ENCODE results near the gene COIL. TPM values are rescaled to one million over a fixed set of nuclear protein-coding genes. Genes with fewer than 3 reads are reported as not detected.

The COIL gene, protein sequence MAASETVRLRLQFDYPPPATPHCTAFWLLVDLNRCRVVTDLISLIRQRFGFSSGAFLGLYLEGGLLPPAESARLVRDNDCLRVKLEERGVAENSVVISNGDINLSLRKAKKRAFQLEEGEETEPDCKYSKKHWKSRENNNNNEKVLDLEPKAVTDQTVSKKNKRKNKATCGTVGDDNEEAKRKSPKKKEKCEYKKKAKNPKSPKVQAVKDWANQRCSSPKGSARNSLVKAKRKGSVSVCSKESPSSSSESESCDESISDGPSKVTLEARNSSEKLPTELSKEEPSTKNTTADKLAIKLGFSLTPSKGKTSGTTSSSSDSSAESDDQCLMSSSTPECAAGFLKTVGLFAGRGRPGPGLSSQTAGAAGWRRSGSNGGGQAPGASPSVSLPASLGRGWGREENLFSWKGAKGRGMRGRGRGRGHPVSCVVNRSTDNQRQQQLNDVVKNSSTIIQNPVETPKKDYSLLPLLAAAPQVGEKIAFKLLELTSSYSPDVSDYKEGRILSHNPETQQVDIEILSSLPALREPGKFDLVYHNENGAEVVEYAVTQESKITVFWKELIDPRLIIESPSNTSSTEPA
- 11.2 and 11.9 TPM in 2 replicates for total RNA-seq

DNA sequence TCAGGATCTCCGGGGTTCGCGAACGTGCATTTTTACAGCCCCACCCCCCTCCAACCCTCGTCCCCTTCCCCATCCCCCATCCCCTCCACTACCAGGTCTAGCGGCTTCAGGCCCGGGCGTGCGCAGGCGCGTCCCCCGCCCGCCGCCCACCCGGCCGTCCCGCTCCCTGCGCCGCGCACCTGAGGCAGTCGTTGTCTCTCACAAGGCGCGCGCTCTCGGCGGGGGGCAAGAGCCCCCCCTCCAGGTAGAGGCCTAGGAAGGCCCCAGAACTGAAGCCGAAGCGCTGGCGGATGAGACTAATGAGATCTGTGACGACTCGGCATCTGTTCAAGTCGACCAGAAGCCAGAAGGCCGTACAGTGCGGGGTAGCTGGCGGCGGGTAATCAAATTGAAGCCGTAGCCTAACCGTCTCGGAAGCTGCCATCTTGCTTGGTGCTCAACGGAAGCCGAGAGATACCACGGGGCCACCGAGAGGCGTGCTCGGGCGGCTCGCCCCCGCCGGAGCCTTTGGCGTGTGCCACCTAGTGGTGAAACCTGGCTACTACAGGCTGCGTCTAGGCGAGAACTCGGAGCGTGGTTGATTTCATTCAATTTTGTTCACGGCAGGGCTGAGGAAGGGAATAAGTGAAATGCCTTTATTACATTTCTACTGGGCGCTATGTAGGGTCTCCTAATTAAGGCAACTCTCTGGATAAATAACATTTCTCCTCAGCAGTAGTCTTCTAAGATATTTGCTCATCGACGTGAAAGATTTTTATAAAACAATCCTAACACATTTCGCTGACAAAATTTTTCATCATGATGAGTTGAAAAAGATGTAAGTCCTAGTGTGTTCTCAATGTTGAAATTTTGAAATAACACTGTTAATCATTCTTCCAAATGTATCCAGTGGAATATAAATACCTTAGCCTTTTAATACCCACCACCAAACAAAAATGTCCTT lies at the start of gene COIL:
Gene COIL, minus strand, starts transcription at position 455 of the 943 bp plus-strand sequence. Its CDS starts 31 bp downstream, at position 424.
- TF ChIP-seq, protein P1, sequence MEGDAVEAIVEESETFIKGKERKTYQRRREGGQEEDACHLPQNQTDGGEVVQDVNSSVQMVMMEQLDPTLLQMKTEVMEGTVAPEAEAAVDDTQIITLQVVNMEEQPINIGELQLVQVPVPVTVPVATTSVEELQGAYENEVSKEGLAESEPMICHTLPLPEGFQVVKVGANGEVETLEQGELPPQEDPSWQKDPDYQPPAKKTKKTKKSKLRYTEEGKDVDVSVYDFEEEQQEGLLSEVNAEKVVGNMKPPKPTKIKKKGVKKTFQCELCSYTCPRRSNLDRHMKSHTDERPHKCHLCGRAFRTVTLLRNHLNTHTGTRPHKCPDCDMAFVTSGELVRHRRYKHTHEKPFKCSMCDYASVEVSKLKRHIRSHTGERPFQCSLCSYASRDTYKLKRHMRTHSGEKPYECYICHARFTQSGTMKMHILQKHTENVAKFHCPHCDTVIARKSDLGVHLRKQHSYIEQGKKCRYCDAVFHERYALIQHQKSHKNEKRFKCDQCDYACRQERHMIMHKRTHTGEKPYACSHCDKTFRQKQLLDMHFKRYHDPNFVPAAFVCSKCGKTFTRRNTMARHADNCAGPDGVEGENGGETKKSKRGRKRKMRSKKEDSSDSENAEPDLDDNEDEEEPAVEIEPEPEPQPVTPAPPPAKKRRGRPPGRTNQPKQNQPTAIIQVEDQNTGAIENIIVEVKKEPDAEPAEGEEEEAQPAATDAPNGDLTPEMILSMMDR (IDR thresholded peaks at IDR 0.05; ENCODE audit: extremely low read depth, low read depth, low read length) = peak; percentile 99

DNA sequence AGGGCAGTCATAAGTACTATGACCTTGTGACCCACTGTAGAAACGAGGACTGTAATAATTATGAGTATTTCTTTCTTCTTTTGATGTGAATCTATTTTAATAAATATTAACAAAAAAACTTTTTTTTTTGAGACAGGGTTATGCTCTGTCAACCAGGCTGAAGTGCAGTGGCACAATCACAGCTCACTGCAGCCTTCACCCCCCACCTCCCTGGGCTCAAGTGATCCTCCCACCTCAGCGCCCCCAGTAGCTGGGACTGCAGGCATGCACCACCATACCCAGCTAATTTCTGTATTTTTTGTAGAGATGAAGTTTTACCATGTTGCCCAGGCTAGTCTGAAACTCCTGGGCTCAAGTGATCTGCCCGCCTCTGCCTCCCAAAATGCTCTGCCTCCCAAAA lies 49.6 kb upstream of the COIL start:
- TF ChIP-seq, protein P1 (IDR thresholded peaks at IDR 0.05; ENCODE audit: extremely low read depth, low read depth, low read length) = no peak
- no peaks in the 10 kb centered on the region for H3K36me3 ChIP-seq (ENCODE audit: insufficient read depth, low read length)
- no peaks in the 10 kb centered on the region for H3K27me3 ChIP-seq (ENCODE audit: insufficient read depth, low read length)
- no peak overlapping the region for H3K27ac ChIP-seq (ENCODE audit: low read depth, low read length)
- no peaks in the 10 kb centered on the region for H4K20me1 ChIP-seq (ENCODE audit: insufficient read depth, low read length)
- H2AFZ ChIP-seq (ENCODE audit: low read length) = no peak overlapping the region
- H3K4me1 ChIP-seq (ENCODE audit: insufficient read depth, low read length) = no peaks in the 10 kb centered on the region
- no peak overlapping the region for H3K4me3 ChIP-seq (ENCODE audit: insufficient read depth, low read length)
- no peaks in the 10 kb centered on the region for H3K9me3 ChIP-seq (ENCODE audit: low read depth, low read length)
- no peak for DNase-seq (ENCODE audit: insufficient read length, low spot score, missing footprints)
- H3K4me2 ChIP-seq (ENCODE audit: insufficient read depth, low read length) = peak overlapping the region; percentile 58
- no peaks in the 10 kb centered on the region for H3K79me2 ChIP-seq (ENCODE audit: insufficient read depth, low read length)

More for the DNA sequence above, at the start of gene COIL:
- Histone ChIP-seq H3K4me2 (ENCODE audit: insufficient read depth, low read length) (peak within 1 kb of the TSS; percentile 51), H2AFZ (ENCODE audit: low read length) (peak within 1 kb of the TSS; percentile 99), H3K27me3 (ENCODE audit: insufficient read depth, low read length) (no peaks in the 10 kb centered on the region), H3K36me3 (ENCODE audit: insufficient read depth, low read length) (no peaks in the 10 kb centered on the region), H3K4me1 (ENCODE audit: insufficient read depth, low read length) (peaks cover 4% of the 10 kb centered on the region), H4K20me1 (ENCODE audit: insufficient read depth, low read length) (peaks cover 9% of the 10 kb centered on the region), H3K79me2 (ENCODE audit: insufficient read depth, low read length) (peaks cover 43% of the 10 kb centered on the region), H3K9me3 (ENCODE audit: low read depth, low read length) (no peaks in the 10 kb centered on the region), H3K27ac (ENCODE audit: low read depth, low read length) (peak within 1 kb of the TSS; percentile 94), H3K4me3 (ENCODE audit: insufficient read depth, low read length) (peak within 1 kb of the TSS; percentile 98)
- DNase-seq (ENCODE audit: insufficient read length, low spot score, missing footprints) = peak; percentile 98

DNA sequence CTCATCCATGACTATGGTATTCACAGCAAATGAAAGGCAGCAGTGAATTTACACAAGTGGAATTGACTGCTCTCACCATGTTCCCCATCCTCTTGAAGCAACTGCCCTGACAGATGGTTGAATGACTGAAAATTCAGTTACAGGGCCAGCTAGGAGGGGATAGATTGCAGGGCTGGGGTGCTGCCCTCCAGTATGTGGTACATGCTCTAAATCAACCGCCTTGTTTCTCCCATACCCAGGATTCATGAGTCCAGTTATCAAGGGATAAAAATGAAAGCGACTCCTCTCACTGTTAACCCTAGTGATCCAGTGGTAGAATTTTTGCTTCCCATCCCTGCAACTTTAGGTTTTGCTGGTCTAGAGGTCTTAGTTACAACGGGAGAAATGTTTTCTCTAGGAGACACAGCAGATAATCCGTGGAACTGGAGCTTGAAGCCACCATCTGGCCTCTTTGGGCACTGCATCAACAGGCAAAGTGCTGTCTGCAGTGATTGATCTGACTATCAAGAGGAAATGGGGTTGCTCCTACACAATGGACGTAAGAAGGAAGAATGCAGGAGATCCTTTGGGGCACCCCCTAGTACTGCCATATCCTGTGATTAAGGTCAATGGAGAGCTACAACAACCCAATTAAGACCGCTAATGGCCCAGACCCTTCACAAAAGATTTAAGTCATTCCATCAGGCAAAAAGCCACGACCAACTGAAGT lies 49.0 kb upstream of the COIL start:
- Histone ChIP-seq H3K27ac (ENCODE audit: low read depth, low read length) (no peak overlapping the region), H3K27me3 (ENCODE audit: insufficient read depth, low read length) (no peaks in the 10 kb centered on the region), H3K4me2 (ENCODE audit: insufficient read depth, low read length) (peak overlapping the region; percentile 58), H3K4me1 (ENCODE audit: insufficient read depth, low read length) (no peaks in the 10 kb centered on the region), H2AFZ (ENCODE audit: low read length) (peak overlapping the region; percentile 50), H3K4me3 (ENCODE audit: insufficient read depth, low read length) (no peak overlapping the region), H4K20me1 (ENCODE audit: insufficient read depth, low read length) (no peaks in the 10 kb centered on the region), H3K79me2 (ENCODE audit: insufficient read depth, low read length) (no peaks in the 10 kb centered on the region), H3K9me3 (ENCODE audit: low read depth, low read length) (no peaks in the 10 kb centered on the region), H3K36me3 (ENCODE audit: insufficient read depth, low read length) (no peaks in the 10 kb centered on the region)
- TF ChIP-seq, protein P1 (IDR thresholded peaks at IDR 0.05; ENCODE audit: extremely low read depth, low read depth, low read length) = peak; percentile 69
- DNase-seq (ENCODE audit: insufficient read length, low spot score, missing footprints) = peak; percentile 79
